ENCODE measurements around the gene MAZ. TPM values are rescaled to one million over a fixed set of nuclear protein-coding genes. Genes with fewer than 3 reads are reported as not detected.
"Not testable (repeated sequence)": the region's sequence is repeated elsewhere in the genome, so short reads cannot be mapped to it uniquely, and the experiment has no call there.

The MAZ gene
- polyA plus RNA-seq, 1 experiment, result 58.4 TPM

DNA sequence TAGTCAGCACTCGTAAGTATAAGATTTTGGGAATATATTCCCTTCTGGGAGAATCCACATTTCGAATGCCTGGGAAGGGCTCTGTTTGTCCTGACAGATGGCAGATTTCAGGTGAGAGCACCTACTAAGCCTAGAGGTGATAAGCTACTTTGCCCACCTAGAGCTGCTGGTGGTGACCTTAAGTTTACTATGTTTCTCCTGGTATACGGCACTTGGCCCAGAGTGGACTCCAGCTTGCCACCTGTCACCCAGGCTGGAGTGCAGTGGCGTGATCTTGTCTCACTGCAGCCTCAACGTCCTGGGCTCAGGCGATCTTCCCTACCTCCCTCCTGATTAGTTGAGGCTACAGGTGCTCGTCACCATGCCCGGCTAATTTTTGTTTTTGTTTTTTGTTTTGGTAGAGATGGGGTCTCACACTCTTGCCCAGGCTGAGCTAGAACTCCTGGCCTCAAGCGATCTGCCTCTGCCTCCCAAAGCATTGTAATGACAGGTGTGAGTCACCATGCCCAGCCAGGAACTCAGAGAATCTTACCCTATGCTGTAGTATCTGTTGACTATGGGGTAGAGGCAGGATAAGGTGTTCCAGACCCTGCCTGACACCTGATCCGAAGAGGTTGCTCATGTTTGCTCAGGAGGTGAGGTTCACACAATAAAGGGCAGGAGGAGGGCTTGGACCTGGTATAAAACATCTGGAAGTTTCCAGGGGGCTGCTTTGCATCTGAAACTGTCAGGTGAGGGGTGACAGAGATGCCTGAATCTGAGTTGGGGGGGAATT is 28.6 kb upstream of the MAZ start, which contains the start of gene ZG16:
Gene ZG16 (plus strand): TSS at position 681 of the 775 bp plus-strand sequence. CDS start 1,011 bp downstream, outside the sequence.
- H3K27me3 ChIP-seq (ENCODE audit: control insufficient read depth, insufficient read depth, low read length), result peaks cover 26% of the 10 kb centered on the region
- H3K4me3 ChIP-seq (ENCODE audit: low read depth, low read length), result no peak within 1 kb of the TSS
- no peak within 1 kb of the TSS for H3K27ac ChIP-seq (ENCODE audit: low read depth, low read length)
- no peaks in the 10 kb centered on the region for H3K9me3 ChIP-seq (ENCODE audit: control insufficient read depth, insufficient read depth, low read length)
- TF ChIP-seq, protein P1, sequence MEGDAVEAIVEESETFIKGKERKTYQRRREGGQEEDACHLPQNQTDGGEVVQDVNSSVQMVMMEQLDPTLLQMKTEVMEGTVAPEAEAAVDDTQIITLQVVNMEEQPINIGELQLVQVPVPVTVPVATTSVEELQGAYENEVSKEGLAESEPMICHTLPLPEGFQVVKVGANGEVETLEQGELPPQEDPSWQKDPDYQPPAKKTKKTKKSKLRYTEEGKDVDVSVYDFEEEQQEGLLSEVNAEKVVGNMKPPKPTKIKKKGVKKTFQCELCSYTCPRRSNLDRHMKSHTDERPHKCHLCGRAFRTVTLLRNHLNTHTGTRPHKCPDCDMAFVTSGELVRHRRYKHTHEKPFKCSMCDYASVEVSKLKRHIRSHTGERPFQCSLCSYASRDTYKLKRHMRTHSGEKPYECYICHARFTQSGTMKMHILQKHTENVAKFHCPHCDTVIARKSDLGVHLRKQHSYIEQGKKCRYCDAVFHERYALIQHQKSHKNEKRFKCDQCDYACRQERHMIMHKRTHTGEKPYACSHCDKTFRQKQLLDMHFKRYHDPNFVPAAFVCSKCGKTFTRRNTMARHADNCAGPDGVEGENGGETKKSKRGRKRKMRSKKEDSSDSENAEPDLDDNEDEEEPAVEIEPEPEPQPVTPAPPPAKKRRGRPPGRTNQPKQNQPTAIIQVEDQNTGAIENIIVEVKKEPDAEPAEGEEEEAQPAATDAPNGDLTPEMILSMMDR (IDR thresholded peaks at IDR 0.05; ENCODE audit: low read depth, low read length), result no peak
- no peak for DNase-seq (ENCODE audit: low read depth, low spot score)
- ChIA-PET CTCF (interaction anchor here (0.6 to 1.0 kb wide), 2 partner anchors 13 to 70 kb away, joined by 3 read pairs; partner anchors contain the start of gene KIF22), POLR2A (interaction anchor here (0.7 kb wide), 1 partner anchor 854 kb away, joined by 15 read pairs; no protein-coding TSS in a partner anchor)

DNA sequence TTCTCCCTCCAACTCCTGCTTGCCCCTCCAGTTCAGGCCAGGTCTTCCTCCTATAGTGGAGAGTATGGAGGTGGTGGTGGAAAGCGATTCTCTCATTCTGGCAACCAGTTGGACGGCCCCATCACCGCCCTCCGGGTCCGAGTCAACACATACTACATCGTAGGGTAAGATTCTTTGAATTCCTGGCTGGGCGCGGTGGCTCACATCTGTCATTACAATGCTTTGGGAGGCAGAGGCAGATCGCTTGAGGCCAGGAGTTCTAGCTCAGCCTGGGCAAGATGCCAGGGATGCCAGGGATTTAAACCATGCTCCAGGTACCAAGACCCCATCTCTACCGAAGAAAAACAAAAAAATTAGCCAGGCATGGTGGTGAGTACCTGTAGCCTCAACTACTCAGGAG is 26.9 kb upstream of the MAZ start:
- Histone ChIP-seq H3K9me3 (ENCODE audit: control insufficient read depth, insufficient read depth, low read length) (no peaks in the 10 kb centered on the region), H3K27me3 (ENCODE audit: control insufficient read depth, insufficient read depth, low read length) (peaks cover 26% of the 10 kb centered on the region), H3K4me3 (ENCODE audit: low read depth, low read length) (no peak overlapping the region), H3K27ac (ENCODE audit: low read depth, low read length) (no peak overlapping the region)
- CTCF ChIA-PET, result interaction anchor here (1.1 kb wide), 1 partner anchor 9 kb away, joined by 3 read pairs; no protein-coding TSS in a partner anchor
- TF ChIP-seq, protein P1 (IDR thresholded peaks at IDR 0.05; ENCODE audit: low read depth, low read length), result no peak
- DNase-seq (ENCODE audit: low read depth, low spot score), result no peak
- POLR2A ChIA-PET, result no interaction called here

DNA sequence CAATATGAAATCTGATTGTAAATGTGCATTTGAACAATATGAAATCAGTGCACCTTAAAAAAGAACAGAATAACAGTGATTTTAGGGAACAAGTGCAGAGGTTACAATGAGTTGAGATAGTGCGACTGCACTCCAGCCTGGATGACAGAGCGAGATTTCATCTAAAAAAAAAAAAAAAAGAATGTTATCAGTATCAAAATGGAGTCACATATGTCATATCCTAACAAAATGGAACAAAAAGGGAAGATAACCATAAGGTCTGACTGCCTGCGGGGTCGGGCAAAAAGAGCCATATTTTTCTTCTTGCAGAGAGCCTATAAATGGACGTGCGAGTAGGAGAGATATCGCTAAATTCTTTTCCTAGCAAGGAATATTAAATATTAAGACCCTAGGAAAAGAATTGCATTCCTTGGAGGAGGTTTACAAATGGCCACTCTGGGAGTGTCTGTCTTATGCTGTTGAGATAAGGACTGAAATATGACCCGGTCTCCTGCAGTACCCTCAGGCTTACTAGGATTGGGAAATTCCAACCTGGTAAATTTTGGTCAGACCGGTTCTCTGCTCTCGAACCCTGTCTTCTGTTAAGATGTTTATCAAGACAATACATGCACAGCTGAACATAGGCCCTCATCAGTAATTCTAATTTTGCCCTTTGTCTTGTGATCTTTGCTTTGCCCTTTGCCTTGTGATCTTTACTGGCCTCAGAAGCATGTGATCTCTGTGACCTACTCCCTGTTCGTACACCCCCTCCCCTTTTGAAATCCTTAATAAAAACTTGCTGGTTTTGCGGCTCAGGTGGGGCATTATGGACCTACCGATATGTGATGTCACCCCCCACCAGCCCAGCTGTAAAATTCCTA is 23.0 kb upstream of the MAZ start:
- POLR2A ChIA-PET; H3K9me3 ChIP-seq (ENCODE audit: control insufficient read depth, insufficient read depth, low read length); H3K27ac ChIP-seq (ENCODE audit: low read depth, low read length); H3K4me3 ChIP-seq (ENCODE audit: low read depth, low read length); DNase-seq (ENCODE audit: low read depth, low spot score); CTCF ChIA-PET: not testable (repeated sequence)
- peaks cover 26% of the 10 kb centered on the region for H3K27me3 ChIP-seq (ENCODE audit: control insufficient read depth, insufficient read depth, low read length)

DNA sequence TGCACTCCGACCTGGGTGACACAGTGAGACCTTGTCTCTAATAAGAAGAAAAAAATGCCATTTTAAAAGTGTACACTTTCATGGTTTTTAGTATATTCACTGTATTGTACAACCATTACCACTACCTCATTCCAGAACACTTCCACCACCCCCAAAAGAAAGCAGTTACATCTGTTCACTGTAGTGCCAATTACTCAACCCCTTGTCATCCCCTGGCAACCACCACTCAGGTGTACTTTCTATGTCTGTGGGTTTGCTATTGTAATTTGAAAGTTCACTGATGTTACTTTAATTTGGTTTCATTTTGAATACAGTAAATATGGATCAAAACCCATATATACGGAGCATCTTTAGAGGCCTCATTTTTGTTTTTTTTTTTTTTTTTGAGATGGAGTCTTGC is 22.2 kb upstream of the MAZ start:
- TF ChIP-seq, protein P1 (IDR thresholded peaks at IDR 0.05; ENCODE audit: low read depth, low read length), result no peak
- POLR2A ChIA-PET, result no interaction called here
- no peak for DNase-seq (ENCODE audit: low read depth, low spot score)
- H3K27ac ChIP-seq (ENCODE audit: low read depth, low read length), result no peak overlapping the region
- CTCF ChIA-PET, result interaction anchor here (0.6 to 2.5 kb wide), 15 partner anchors 9 to 858 kb away, joined by 3 to 9 read pairs (median 3); no protein-coding TSS in a partner anchor
- H3K27me3 ChIP-seq (ENCODE audit: control insufficient read depth, insufficient read depth, low read length), result peaks cover 18% of the 10 kb centered on the region
- H3K9me3 ChIP-seq (ENCODE audit: control insufficient read depth, insufficient read depth, low read length), result no peaks in the 10 kb centered on the region; the same call in 1 of the 2 replicates
- no peak overlapping the region for H3K4me3 ChIP-seq (ENCODE audit: low read depth, low read length)

DNA sequence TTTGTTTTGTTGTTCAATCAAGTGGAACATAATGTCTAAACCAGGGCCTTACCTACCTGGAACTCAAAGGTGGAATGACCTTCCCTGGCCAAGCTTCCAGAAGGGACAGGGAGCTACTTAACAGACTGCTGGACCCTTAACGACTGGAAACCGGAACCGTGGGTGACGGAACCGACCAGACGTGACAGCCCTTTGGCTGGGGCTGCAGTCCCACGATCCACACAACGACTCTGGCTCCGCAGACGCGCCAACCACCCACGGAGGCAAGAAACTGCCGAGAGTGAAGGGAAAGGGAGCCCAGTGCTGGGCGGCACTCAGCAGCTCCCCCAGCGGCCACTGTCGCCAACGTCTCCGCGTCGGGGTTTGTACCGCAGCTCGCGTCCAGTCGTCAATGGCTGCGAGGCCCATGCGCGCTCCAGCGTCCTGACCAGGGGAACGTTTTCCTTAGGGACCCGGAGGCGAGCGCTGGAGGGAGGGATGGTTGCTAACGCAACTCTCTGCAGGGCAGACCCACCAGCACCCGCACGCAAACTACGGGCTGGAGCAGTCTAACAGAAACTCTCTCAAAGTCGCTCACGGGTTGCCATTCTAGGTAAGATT is 21.3 kb upstream of the MAZ start:
- Histone ChIP-seq H3K27ac (ENCODE audit: low read depth, low read length) (no peak overlapping the region), H3K9me3 (ENCODE audit: control insufficient read depth, insufficient read depth, low read length) (no peaks in the 10 kb centered on the region; the same call in 1 of the 2 replicates), H3K27me3 (ENCODE audit: control insufficient read depth, insufficient read depth, low read length) (peaks cover 12% of the 10 kb centered on the region), H3K4me3 (ENCODE audit: low read depth, low read length) (peak overlapping the region; percentile 31)
- TF ChIP-seq, protein P1 (IDR thresholded peaks at IDR 0.05; ENCODE audit: low read depth, low read length), result peak; percentile 76
- no peak for DNase-seq (ENCODE audit: low read depth, low spot score)
- ChIA-PET POLR2A (no interaction called here), CTCF (interaction anchor here (0.6 to 2.5 kb wide), 19 partner anchors 9 to 859 kb away, joined by 3 to 9 read pairs (median 3); no protein-coding TSS in a partner anchor)

DNA sequence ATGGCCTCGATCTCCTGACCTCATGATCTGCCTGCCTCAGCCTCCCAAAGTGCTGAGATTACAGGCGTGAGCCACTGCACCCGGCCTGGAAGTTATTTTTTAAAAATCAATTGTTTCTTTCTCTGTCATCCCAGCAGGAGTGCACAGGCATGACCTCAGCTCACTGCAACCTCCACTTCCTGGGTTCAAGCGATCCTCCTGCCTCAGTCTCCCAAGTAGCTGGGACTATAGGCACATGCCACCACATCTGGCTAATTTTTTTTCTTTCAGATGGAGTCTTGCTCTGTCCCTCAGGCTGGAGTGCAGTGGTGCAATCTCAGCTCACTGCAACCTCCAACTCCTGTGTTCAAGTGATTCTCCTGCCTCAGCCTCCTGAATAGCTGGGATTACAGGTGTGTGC is 19.2 kb upstream of the MAZ start:
- DNase-seq (ENCODE audit: low read depth, low spot score); POLR2A ChIA-PET; H3K27ac ChIP-seq (ENCODE audit: low read depth, low read length); CTCF ChIA-PET; H3K27me3 ChIP-seq (ENCODE audit: control insufficient read depth, insufficient read depth, low read length); H3K9me3 ChIP-seq (ENCODE audit: control insufficient read depth, insufficient read depth, low read length); H3K4me3 ChIP-seq (ENCODE audit: low read depth, low read length): not testable (repeated sequence)

Measured in AG04450 (cell line).